ENCODE measurements around the gene GSX1. TPM values are rescaled to one million over a fixed set of nuclear protein-coding genes. Genes with fewer than 3 reads are reported as not detected.
A peak's percentile ranks its signal among the peaks of the same experiment; 100 is the strongest.

The GSX1 gene
- total RNA-seq, 1 donor from 2014 or later = not detected

GRCh38 chr13:27794921-27795717 lies 2.8 kb downstream of the GSX1 start:
- no peak for DNase-seq (ENCODE audit: low spot score in 2 of 2, unreplicated experiment in 2 of 2)
- peaks cover 98% of the 10 kb centered on the region for H3K27me3 Mint-ChIP-seq (ENCODE audit: low read depth)
- TF ChIP-seq, protein P1, sequence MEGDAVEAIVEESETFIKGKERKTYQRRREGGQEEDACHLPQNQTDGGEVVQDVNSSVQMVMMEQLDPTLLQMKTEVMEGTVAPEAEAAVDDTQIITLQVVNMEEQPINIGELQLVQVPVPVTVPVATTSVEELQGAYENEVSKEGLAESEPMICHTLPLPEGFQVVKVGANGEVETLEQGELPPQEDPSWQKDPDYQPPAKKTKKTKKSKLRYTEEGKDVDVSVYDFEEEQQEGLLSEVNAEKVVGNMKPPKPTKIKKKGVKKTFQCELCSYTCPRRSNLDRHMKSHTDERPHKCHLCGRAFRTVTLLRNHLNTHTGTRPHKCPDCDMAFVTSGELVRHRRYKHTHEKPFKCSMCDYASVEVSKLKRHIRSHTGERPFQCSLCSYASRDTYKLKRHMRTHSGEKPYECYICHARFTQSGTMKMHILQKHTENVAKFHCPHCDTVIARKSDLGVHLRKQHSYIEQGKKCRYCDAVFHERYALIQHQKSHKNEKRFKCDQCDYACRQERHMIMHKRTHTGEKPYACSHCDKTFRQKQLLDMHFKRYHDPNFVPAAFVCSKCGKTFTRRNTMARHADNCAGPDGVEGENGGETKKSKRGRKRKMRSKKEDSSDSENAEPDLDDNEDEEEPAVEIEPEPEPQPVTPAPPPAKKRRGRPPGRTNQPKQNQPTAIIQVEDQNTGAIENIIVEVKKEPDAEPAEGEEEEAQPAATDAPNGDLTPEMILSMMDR (IDR thresholded peaks at IDR 0.05; ENCODE audit: unreplicated experiment) = no peak
- H3K9me3 Mint-ChIP-seq = no peaks in the 10 kb centered on the region
- H3K4me1 Mint-ChIP-seq = no peaks in the 10 kb centered on the region
- H3K4me3 Mint-ChIP-seq = no peak overlapping the region
- no peak overlapping the region for H3K27ac Mint-ChIP-seq
- no peaks in the 10 kb centered on the region for H3K36me3 Mint-ChIP-seq

DNA sequence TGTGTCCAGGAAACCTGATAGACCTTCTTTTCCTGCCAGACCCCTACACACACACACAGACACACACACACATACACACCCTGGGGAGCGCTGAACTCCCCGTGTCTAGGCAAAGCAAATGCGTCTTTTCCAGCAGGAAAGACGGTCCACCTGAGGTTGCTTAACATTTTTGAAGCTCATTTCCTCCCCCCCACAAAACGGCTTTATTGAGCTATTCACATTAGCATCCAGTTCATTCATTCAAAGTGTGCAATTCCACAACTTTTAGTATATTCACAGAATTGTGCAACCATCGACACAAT lies 3.4 kb downstream of the GSX1 start:
- Mint-ChIP-seq H3K9me3 (no peaks in the 10 kb centered on the region), H3K27me3 (ENCODE audit: low read depth) (peaks cover 98% of the 10 kb centered on the region), H3K4me3 (no peak overlapping the region), H3K27ac (no peak overlapping the region), H3K36me3 (no peaks in the 10 kb centered on the region), H3K4me1 (no peaks in the 10 kb centered on the region)
- TF ChIP-seq, protein P1 (IDR thresholded peaks at IDR 0.05; ENCODE audit: unreplicated experiment) = no peak
- no peak for DNase-seq (ENCODE audit: low spot score in 2 of 2, unreplicated experiment in 2 of 2)

- H3K4me3 Mint-ChIP-seq = peak overlapping the region; percentile 31
- no peak for DNase-seq (ENCODE audit: low spot score in 2 of 2, unreplicated experiment in 2 of 2)
- no peak overlapping the region for H3K27ac Mint-ChIP-seq
- H3K27me3 Mint-ChIP-seq (ENCODE audit: low read depth) = peaks cover 97% of the 10 kb centered on the region
- no peaks in the 10 kb centered on the region for H3K9me3 Mint-ChIP-seq
- no peaks in the 10 kb centered on the region for H3K36me3 Mint-ChIP-seq
- TF ChIP-seq, protein P1 (IDR thresholded peaks at IDR 0.05; ENCODE audit: unreplicated experiment) = no peak
- no peaks in the 10 kb centered on the region for H3K4me1 Mint-ChIP-seq
Observed at GRCh38 chr13:27796544-27797227, 4.4 kb downstream of the GSX1 start.

GRCh38 chr13:27797228-27797624 lies 4.9 kb downstream of the GSX1 start:
- peak in 1 of 2 experiments; percentile 59 for DNase-seq (ENCODE audit: low spot score in 2 of 2, unreplicated experiment in 2 of 2)
- TF ChIP-seq, protein P1 (IDR thresholded peaks at IDR 0.05; ENCODE audit: unreplicated experiment) = peak; percentile 43

DNA sequence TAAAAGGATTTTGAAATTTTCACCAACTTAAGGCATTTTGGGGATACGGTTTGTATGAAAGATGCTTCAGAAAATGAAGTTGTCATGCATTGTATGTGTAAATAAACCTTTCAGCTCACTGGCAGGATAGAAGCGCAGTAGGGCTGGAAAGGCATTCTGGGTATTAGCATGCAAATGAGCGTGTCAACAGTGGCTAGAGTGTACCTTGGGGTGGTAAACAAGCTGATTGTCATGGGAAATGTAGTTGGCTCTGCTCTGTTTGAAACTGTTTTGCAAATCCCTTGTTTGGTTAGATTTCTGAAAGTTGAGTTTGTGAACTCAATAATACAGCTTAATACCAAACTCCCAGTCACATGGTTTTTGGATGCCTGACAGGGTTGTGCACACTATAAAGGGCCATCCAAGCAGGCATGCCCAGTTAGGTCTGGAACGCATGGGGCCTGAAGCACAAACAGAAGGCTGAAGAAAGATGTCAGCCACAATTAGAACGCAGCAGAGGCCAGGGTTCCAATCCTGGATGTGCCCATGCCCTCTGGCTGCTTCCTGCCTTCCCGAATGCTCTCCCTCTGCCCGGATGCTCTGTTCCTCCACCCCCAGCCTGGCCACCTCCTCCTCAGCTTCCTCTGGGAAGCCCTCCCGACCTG lies 14.6 kb downstream of the GSX1 start:
- H3K4me3 Mint-ChIP-seq = no peak overlapping the region
- no peak for DNase-seq (ENCODE audit: low spot score in 2 of 2, unreplicated experiment in 2 of 2)
- TF ChIP-seq, protein P1 (IDR thresholded peaks at IDR 0.05; ENCODE audit: unreplicated experiment) = no peak
- H3K9me3 Mint-ChIP-seq = no peaks in the 10 kb centered on the region
- no peak overlapping the region for H3K27ac Mint-ChIP-seq
- no peaks in the 10 kb centered on the region for H3K36me3 Mint-ChIP-seq
- peaks cover 90% of the 10 kb centered on the region for H3K27me3 Mint-ChIP-seq (ENCODE audit: low read depth)
- no peaks in the 10 kb centered on the region for H3K4me1 Mint-ChIP-seq

More at GRCh38 chr13:27797228-27797624, 4.9 kb downstream of the GSX1 start:
- no peaks in the 10 kb centered on the region for H3K36me3 Mint-ChIP-seq
- peak overlapping the region; percentile 31 for H3K4me3 Mint-ChIP-seq
- no peaks in the 10 kb centered on the region for H3K4me1 Mint-ChIP-seq
- H3K27me3 Mint-ChIP-seq (ENCODE audit: low read depth) = peaks cover 97% of the 10 kb centered on the region
- no peak overlapping the region for H3K27ac Mint-ChIP-seq
- H3K9me3 Mint-ChIP-seq = no peaks in the 10 kb centered on the region

All from mesothelial cell of epicardium (in vitro differentiated cells).